IMR-90 (cell line): Measurements from ENCODE around the gene RNF217.

Experiments
- CEBPB ChIP-seq: IDR thresholded peaks from 2 replicates; pipeline ENCODE4 v1.6.1; 2012; ENCODE audit warnings: low read depth, low read length, improper control_type of control experiment
- CTCF ChIP-seq: conservative IDR thresholded peaks from 2 replicates; pipeline ENCODE4 v1.5.1; 2012; ENCODE audit warnings: mild to moderate bottlenecking, low read depth, low read length, improper control_type of control experiment
- ELK1 ChIP-seq: fragments of 150-350 bp; IDR thresholded peaks from 2 replicates; pipeline ENCODE4 v1.6.1; 2016; ENCODE audit warnings: low read depth, mild to moderate bottlenecking, low read length, moderate library complexity, borderline replicate concordance
- MAFK ChIP-seq: IDR thresholded peaks from 2 replicates; pipeline ENCODE4 v1.6.1; 2012; ENCODE audit warnings: low read depth, low read length, improper control_type of control experiment
- MAZ ChIP-seq: IDR thresholded peaks from 2 replicates; pipeline ENCODE4 v1.6.1; 2012; ENCODE audit warnings: low read depth, mild to moderate bottlenecking, low read length, improper control_type of control experiment, moderate library complexity, borderline replicate concordance
- MXI1 ChIP-seq: IDR thresholded peaks from 2 replicates; pipeline ENCODE4 v1.6.1; 2012; ENCODE audit warnings: low read depth, mild to moderate bottlenecking, low read length, moderate library complexity, borderline replicate concordance
- POLR2A ChIP-seq: IDR thresholded peaks from 2 replicates; pipeline ENCODE4 v1.6.1; 2012; ENCODE audit warnings: mild to moderate bottlenecking, low read depth, low read length
- RAD21 ChIP-seq: IDR thresholded peaks from 2 replicates; pipeline ENCODE4 v1.6.1; 2012; ENCODE audit warnings: low read length, improper control_type of control experiment
- RCOR1 ChIP-seq: IDR thresholded peaks from 2 replicates; pipeline ENCODE4 v1.6.1; 2012; ENCODE audit warnings: mild to moderate bottlenecking, low read length, improper control_type of control experiment; ENCODE audit not compliant: insufficient replicate concordance
- RFX5 ChIP-seq: IDR thresholded peaks from 2 replicates; pipeline ENCODE4 v1.8.0; 2012; ENCODE audit warnings: low read depth, mild to moderate bottlenecking, low read length, moderate library complexity
- SMC3 ChIP-seq: fragments of 150-350 bp; IDR thresholded peaks from 2 replicates; pipeline ENCODE4 v1.6.1; 2016; ENCODE audit warnings: low read depth, mild to moderate bottlenecking, antibody characterized with exemption, low read length, moderate library complexity
- USF2 ChIP-seq: fragments of 150-350 bp; IDR thresholded peaks from 2 replicates; pipeline ENCODE4 v1.6.1; 2017; ENCODE audit warnings: mild to moderate bottlenecking, antibody characterized with exemption, low read length, low read depth

GRCh38 chr6:125101631-125102030 lies 139.4 kb downstream of the RNF217 start:
- TF ChIP-seq CTCF: no peak
- TF ChIP-seq MXI1: no peak
- TF ChIP-seq MAZ: no peak
- TF ChIP-seq RCOR1: no peak
- TF ChIP-seq POLR2A: no peak
- no peak for TF ChIP-seq CEBPB
- no peak for TF ChIP-seq RAD21
- no peak for TF ChIP-seq MAFK
- no peak for TF ChIP-seq RFX5
- no peak for TF ChIP-seq ELK1
- no peak for TF ChIP-seq USF2
- no peak for TF ChIP-seq SMC3
